Kidney epithelial cell (primary cell): ENCODE results near the gene BCORL1. TPM values are rescaled to one million over a fixed set of nuclear protein-coding genes. Genes with fewer than 3 reads are reported as not detected.

Experiments used
- DNase-seq: peaks from one replicate; pipeline ENCODE4 v3.0.0-alpha.2; 2010; ENCODE audit warnings: low read depth
- H3K27me3 ChIP-seq: 2 replicates; pipeline ENCODE4 v1.6.0; 2011; ENCODE audit warnings: low read length; ENCODE audit not compliant: control insufficient read depth, insufficient read depth
- H3K36me3 ChIP-seq: 2 replicates; pipeline ENCODE4 v1.5.1; 2011; ENCODE audit warnings: low read length; ENCODE audit not compliant: control insufficient read depth, insufficient read depth
- H3K4me3 ChIP-seq: 2 replicates; pipeline ENCODE4 v1.5.1; 2011; ENCODE audit warnings: low read depth, mild to moderate bottlenecking, control low read depth, low read length
- total RNA-seq: library from RNA; depleted of rRNA; stranded (reverse); fragments of >200 nt; gene quantifications from 2 replicates; pipeline ENCODE4 v1.2.3, GENCODE V29; 2015
- TF ChIP-seq, protein P1 (sequence below): IDR thresholded peaks from 2 replicates; pipeline ENCODE4 v1.5.1; 2011; ENCODE audit warnings: mild to moderate bottlenecking, moderate library complexity, low read length, control low read depth, inconsistent platforms; ENCODE audit not compliant: insufficient read depth, poor library complexity, severe bottlenecking

Gene BCORL1
- total RNA-seq, 1 donor from 2014 or later = 4.8 TPM

DNA sequence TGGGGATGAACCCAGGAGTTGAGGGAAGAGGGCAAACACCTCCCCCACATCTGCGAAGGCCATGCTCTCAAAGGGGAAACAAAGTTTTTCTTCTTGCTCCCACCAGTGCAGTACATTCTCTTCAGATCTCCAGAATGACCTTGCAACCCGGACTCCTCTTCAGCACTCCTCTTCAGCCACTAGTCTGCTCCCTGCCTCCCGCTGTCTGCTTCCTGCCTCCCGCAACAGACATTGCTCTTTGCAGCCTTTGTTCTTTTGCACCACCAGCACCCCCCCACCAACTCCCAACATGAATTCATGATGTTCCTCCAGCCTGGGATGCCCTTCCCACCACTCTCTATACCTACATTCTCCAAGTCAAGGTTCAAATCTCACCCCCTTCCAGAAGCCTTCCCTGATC, 44.4 kb upstream of the BCORL1 start:
- TF ChIP-seq, protein P1, sequence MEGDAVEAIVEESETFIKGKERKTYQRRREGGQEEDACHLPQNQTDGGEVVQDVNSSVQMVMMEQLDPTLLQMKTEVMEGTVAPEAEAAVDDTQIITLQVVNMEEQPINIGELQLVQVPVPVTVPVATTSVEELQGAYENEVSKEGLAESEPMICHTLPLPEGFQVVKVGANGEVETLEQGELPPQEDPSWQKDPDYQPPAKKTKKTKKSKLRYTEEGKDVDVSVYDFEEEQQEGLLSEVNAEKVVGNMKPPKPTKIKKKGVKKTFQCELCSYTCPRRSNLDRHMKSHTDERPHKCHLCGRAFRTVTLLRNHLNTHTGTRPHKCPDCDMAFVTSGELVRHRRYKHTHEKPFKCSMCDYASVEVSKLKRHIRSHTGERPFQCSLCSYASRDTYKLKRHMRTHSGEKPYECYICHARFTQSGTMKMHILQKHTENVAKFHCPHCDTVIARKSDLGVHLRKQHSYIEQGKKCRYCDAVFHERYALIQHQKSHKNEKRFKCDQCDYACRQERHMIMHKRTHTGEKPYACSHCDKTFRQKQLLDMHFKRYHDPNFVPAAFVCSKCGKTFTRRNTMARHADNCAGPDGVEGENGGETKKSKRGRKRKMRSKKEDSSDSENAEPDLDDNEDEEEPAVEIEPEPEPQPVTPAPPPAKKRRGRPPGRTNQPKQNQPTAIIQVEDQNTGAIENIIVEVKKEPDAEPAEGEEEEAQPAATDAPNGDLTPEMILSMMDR = no peak

DNA sequence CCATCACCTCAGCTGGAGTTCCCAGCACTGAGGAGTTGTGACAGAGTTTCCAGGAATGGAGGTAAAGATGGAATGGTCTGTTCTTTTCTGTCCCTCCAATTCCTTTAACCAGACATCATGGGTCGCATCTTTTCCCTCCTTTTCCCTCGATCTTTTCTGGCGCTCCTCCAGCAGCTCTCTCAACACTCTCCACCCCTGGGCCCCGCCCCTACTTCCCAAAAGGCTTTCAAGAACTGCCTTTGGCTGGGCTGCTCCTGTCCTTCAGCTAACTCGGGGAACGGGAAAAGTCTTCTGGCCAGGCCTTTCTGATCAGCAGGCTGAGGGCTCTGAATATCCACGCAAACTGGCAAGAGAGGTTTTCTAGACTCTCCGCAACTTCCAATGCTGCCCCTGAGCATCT, 42.4 kb upstream of the BCORL1 start:
- TF ChIP-seq, protein P1 = no peak
- no peak overlapping the region for H3K4me3 ChIP-seq
- DNase-seq = no peak
- no peaks in the 10 kb centered on the region for H3K36me3 ChIP-seq
- peaks cover 13% of the 10 kb centered on the region for H3K27me3 ChIP-seq

More for the DNA sequence above, 44.4 kb upstream of the BCORL1 start:
- peaks cover 15% of the 10 kb centered on the region for H3K27me3 ChIP-seq
- no peaks in the 10 kb centered on the region for H3K36me3 ChIP-seq
- H3K4me3 ChIP-seq = no peak overlapping the region
- DNase-seq = no peak

DNA sequence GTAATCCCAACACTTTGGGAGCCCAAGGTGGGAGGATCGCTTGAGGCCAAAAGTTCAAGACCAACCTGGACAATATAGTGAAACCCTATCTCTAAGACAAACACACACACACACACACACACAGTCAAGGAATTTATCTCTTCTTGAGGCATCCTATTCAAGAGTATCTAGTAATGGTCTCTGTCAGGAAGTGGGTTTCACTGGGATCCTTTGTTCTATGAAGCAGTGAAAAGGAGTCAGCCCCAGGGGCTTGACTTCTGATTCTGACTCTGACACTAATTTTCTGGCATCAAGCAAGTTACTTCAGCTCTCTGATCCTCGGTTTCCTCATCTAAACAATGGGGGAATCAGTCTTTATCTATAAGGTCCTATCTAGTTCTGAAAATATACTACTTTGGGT, 41.7 kb upstream of the BCORL1 start:
- DNase-seq = no peak
- Histone ChIP-seq H3K36me3 (no peaks in the 10 kb centered on the region), H3K27me3 (peaks cover 10% of the 10 kb centered on the region), H3K4me3 (no peak overlapping the region)
- TF ChIP-seq, protein P1 = no peak

DNA sequence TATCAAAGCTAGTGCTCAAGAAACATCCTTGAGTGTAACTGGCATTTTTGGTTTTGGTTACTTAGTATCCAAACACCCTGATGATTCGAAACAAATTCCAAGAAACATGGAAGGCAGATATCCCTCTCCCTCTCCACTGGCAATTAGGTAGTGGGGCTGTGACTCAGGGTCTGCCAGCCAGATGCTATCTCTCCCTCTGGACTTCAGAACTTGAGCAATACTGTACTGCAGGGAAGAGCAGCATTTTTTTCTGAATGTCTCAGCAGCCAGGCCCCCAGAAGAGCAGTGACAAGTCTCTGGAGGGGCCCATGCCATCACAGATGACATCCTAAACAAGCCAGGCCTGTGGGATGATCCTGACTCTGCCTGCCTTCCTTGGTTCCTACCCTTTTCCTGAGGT, 37.3 kb upstream of the BCORL1 start:
- Histone ChIP-seq H3K27me3 (peaks cover 1% of the 10 kb centered on the region), H3K4me3 (no peak overlapping the region), H3K36me3 (no peaks in the 10 kb centered on the region)
- TF ChIP-seq, protein P1 = no peak
- DNase-seq = no peak

DNA sequence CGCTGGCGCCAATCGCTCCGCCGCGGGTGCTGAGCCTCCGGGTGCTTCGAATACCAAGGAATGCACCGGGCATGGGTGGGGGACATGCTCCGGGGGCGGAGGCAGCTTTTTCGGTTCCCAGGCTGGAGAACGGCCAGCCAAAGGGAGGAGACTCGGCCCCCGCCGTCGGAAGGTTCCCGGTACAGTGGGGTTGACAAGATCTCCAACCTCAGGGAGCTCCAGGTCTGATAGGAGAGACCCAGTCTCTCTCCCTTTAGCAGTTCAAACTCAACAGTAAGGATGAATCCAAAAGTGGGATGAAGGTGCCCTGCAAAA, 29.1 kb upstream of the BCORL1 start:
- H3K4me3 ChIP-seq = no peak overlapping the region
- H3K36me3 ChIP-seq = no peaks in the 10 kb centered on the region
- no peaks in the 10 kb centered on the region for H3K27me3 ChIP-seq
- DNase-seq = no peak
- TF ChIP-seq, protein P1 = no peak

DNA sequence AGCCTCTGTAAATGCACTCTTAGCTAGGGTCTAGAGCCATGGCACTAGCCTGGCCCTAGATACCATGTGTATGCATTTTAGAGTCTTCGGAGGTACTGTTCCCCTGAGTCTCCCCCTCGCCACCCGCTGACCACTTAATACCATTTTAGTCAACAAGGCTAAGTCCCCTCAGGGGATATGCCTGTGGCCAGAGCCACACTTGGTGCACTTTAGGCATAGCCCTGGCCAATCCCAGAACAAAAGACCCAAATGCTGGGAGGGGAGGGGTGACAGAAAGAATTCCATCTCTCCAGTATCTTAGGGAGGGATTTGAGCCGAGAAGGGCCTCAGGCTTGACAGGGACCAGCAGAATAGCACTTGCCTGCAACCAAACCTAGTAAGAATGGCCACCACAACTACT, 28.6 kb upstream of the BCORL1 start:
- H3K4me3 ChIP-seq = no peak overlapping the region
- DNase-seq = no peak
- H3K36me3 ChIP-seq = no peaks in the 10 kb centered on the region
- TF ChIP-seq, protein P1 = no peak
- H3K27me3 ChIP-seq = no peaks in the 10 kb centered on the region
